SK-N-SH (cell line): Measurements from ENCODE around the gene DTNA.
A peak's percentile ranks its signal among the peaks of the same experiment; 100 is the strongest.

Experiments used
- CTCF ChIP-seq: fragments of 200-600 bp; sonication (generic); IDR thresholded peaks from 2 replicates; pipeline ENCODE4 v1.6.1; 2017; ENCODE audit warnings: antibody characterized with exemption, mild to moderate bottlenecking, moderate library complexity
- RCOR1 ChIP-seq: fragments of 150-350 bp; IDR thresholded peaks from 2 replicates; pipeline ENCODE4 v1.6.1; 2017; ENCODE audit warnings: antibody characterized with exemption, low read length
- SIN3A ChIP-seq: IDR thresholded peaks from 2 replicates; pipeline ENCODE4 v1.6.1; 2012; ENCODE audit warnings: low read depth, mild to moderate bottlenecking, low read length, moderate library complexity, borderline replicate concordance
- USF2 ChIP-seq: fragments of 150-350 bp; IDR thresholded peaks from 2 replicates; pipeline ENCODE4 v1.6.1; 2017; ENCODE audit warnings: antibody characterized with exemption, low read length, low read depth, borderline replicate concordance

GRCh38 chr18:34661464-34662087 lies 48.5 kb upstream of the DTNA start:
- TF ChIP-seq SIN3A (no peak), RCOR1 (no peak), CTCF (peak; percentile 94), USF2 (no peak)
